ENCODE measurements around the gene TMEM255A.

TMEM255A gene

DNA sequence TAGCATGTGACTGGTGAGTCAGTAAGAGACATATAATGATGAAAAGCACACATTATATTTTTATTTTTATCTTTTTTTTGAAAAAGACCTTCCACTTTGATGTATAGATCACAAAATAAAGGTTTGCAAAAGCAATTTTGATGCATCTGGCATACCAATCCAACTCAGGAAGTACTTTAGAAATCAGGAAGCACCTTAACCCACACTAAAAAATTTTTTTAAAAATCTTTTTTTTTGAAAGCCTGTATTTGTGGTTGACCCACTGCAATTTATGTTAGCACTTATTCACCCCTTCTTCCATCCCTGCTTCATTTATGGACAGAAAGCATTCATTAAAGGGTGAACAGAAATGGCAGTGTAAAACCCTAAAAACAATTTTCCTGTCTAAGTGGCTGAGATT lies 16.6 kb downstream of the TMEM255A start:
- Histone ChIP-seq H3K9me3 (ENCODE audit: insufficient read depth, low read length) (no peaks in the 10 kb centered on the region), H3F3A (ENCODE audit: insufficient read depth) (no peaks in the 10 kb centered on the region), H3K27me3 (ENCODE audit: low read length) (no peaks in the 10 kb centered on the region), H3K9me2 (replicated peaks; ENCODE audit: insufficient read depth, low read length) (no peaks in the 10 kb centered on the region), H4K20me1 (ENCODE audit: low read depth, low read length) (no peaks in the 10 kb centered on the region), H3K4me3 (ENCODE audit: insufficient read depth, low read length, poor library complexity, severe bottlenecking) (no peak overlapping the region), H3K9ac (ENCODE audit: low read length) (no peak overlapping the region), H3K79me2 (ENCODE audit: insufficient read depth, low read length) (no peaks in the 10 kb centered on the region), H3K36me3 (ENCODE audit: low read length) (no peaks in the 10 kb centered on the region), H3K27ac (ENCODE audit: low read depth, low read length) (no peak overlapping the region), H3K4me2 (ENCODE audit: low read depth, low read length, poor library complexity, severe bottlenecking) (no peak overlapping the region), H2AFZ (ENCODE audit: low read depth, low read length, severe bottlenecking) (no peak overlapping the region)
- TF ChIP-seq EZH2phosphoT487 (conservative IDR thresholded peaks at IDR 0.05; ENCODE audit: low read length) (no peak), CTCF (IDR thresholded peaks at IDR 0.05; ENCODE audit: insufficient read depth, low read length, poor library complexity, severe bottlenecking) (no peak)

GRCh38 chrX:120293015-120293414 lies 18.2 kb downstream of the TMEM255A start:
- TF ChIP-seq CTCF (IDR thresholded peaks at IDR 0.05; ENCODE audit: insufficient read depth, low read length, poor library complexity, severe bottlenecking) (no peak), EZH2phosphoT487 (conservative IDR thresholded peaks at IDR 0.05; ENCODE audit: low read length) (no peak)
- no peaks in the 10 kb centered on the region for H4K20me1 ChIP-seq (ENCODE audit: low read depth, low read length)

GRCh38 chrX:120291211-120291610 lies 20.1 kb downstream of the TMEM255A start:
- Histone ChIP-seq H3K27me3 (ENCODE audit: low read length) (no peaks in the 10 kb centered on the region), H4K20me1 (ENCODE audit: low read depth, low read length) (no peaks in the 10 kb centered on the region), H3K36me3 (ENCODE audit: low read length) (no peaks in the 10 kb centered on the region), H3K79me2 (ENCODE audit: insufficient read depth, low read length) (no peaks in the 10 kb centered on the region), H3K9me2 (replicated peaks; ENCODE audit: insufficient read depth, low read length) (no peaks in the 10 kb centered on the region), H3K9ac (ENCODE audit: low read length) (no peak overlapping the region), H3K4me3 (ENCODE audit: insufficient read depth, low read length, poor library complexity, severe bottlenecking) (no peak overlapping the region), H3F3A (ENCODE audit: insufficient read depth) (no peaks in the 10 kb centered on the region), H3K27ac (ENCODE audit: low read depth, low read length) (no peak overlapping the region), H3K4me2 (ENCODE audit: low read depth, low read length, poor library complexity, severe bottlenecking) (no peak overlapping the region), H3K9me3 (ENCODE audit: insufficient read depth, low read length) (no peaks in the 10 kb centered on the region), H2AFZ (ENCODE audit: low read depth, low read length, severe bottlenecking) (no peak overlapping the region)
- TF ChIP-seq EZH2phosphoT487 (conservative IDR thresholded peaks at IDR 0.05; ENCODE audit: low read length) (no peak), CTCF (IDR thresholded peaks at IDR 0.05; ENCODE audit: insufficient read depth, low read length, poor library complexity, severe bottlenecking) (no peak)

More at GRCh38 chrX:120293015-120293414, 18.2 kb downstream of the TMEM255A start:
- Histone ChIP-seq H3K27ac (ENCODE audit: low read depth, low read length) (no peak overlapping the region), H3K9ac (ENCODE audit: low read length) (no peak overlapping the region), H2AFZ (ENCODE audit: low read depth, low read length, severe bottlenecking) (no peak overlapping the region), H3K79me2 (ENCODE audit: insufficient read depth, low read length) (no peaks in the 10 kb centered on the region), H3K4me2 (ENCODE audit: low read depth, low read length, poor library complexity, severe bottlenecking) (no peak overlapping the region), H3K36me3 (ENCODE audit: low read length) (no peaks in the 10 kb centered on the region), H3K9me3 (ENCODE audit: insufficient read depth, low read length) (no peaks in the 10 kb centered on the region), H3K4me3 (ENCODE audit: insufficient read depth, low read length, poor library complexity, severe bottlenecking) (no peak overlapping the region), H3F3A (ENCODE audit: insufficient read depth) (no peaks in the 10 kb centered on the region), H3K9me2 (replicated peaks; ENCODE audit: insufficient read depth, low read length) (no peaks in the 10 kb centered on the region), H3K27me3 (ENCODE audit: low read length) (no peaks in the 10 kb centered on the region)

Data from SU-DHL-6 (cell line).